Endothelial cell of umbilical vein (primary cell): Measurements from ENCODE around the gene AK8.

Source experiments
- EZH2 ChIP-seq: IDR thresholded peaks from 2 replicates; pipeline ENCODE4 v1.6.1; 2012; ENCODE audit warnings: borderline replicate concordance, low read depth, mild to moderate bottlenecking, moderate library complexity, low read length, inconsistent platforms; ENCODE audit not compliant: severe bottlenecking
- POLR2A ChIP-seq: IDR thresholded peaks from 2 replicates; pipeline ENCODE4 v1.6.1; 2012; ENCODE audit warnings: low read depth, mild to moderate bottlenecking, control low read depth, low read length
- TF ChIP-seq, protein P1 (sequence below), 2 donors: IDR thresholded peaks; 1 replicate in 1 of 2; 2 replicates in 1 of 2; pipeline ENCODE4 v1.5.1; 2011; ENCODE audit warnings: low read length in 2 of 2, mild to moderate bottlenecking in 2 of 2, moderate library complexity in 2 of 2, control low read depth in 1 of 2, inconsistent platforms in 1 of 2, low read depth in 1 of 2; ENCODE audit not compliant: insufficient read depth in 1 of 2; ENCODE audit errors: extremely low read depth in 1 of 2

DNA sequence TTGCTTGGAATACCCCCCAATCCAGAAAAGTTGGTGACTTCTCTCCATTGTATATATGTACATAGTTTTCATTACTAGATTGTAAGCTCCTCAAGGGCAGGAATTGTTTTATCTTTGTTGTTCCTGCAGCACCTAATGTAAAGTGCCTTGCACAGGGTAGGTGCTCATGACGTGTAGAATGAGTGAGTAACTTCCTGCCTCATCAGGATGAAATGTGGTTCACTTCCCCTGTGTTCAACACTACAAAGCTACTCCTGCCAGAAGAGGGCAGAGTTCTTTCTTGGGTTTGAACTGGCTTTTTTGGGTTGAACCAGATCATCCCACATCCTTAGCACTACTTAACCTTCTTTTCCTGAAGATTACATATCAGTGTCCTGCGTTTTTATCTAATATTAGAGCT is 183.9 kb downstream of the AK8 start:
- TF ChIP-seq POLR2A (no peak), EZH2 (no peak)
- TF ChIP-seq, protein P1, sequence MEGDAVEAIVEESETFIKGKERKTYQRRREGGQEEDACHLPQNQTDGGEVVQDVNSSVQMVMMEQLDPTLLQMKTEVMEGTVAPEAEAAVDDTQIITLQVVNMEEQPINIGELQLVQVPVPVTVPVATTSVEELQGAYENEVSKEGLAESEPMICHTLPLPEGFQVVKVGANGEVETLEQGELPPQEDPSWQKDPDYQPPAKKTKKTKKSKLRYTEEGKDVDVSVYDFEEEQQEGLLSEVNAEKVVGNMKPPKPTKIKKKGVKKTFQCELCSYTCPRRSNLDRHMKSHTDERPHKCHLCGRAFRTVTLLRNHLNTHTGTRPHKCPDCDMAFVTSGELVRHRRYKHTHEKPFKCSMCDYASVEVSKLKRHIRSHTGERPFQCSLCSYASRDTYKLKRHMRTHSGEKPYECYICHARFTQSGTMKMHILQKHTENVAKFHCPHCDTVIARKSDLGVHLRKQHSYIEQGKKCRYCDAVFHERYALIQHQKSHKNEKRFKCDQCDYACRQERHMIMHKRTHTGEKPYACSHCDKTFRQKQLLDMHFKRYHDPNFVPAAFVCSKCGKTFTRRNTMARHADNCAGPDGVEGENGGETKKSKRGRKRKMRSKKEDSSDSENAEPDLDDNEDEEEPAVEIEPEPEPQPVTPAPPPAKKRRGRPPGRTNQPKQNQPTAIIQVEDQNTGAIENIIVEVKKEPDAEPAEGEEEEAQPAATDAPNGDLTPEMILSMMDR (IDR thresholded peaks at IDR 0.05; ENCODE audit: extremely low read depth in 1 of 2, insufficient read depth in 1 of 2, low read depth in 1 of 2, low read length in 2 of 2) = peak in 1 of 2 donors; percentile 14
